ENCODE data around the gene VEGFC. TPM values are rescaled to one million over a fixed set of nuclear protein-coding genes. Genes with fewer than 3 reads are reported as not detected.

Gene VEGFC
- total and polyA plus RNA-seq, 2 donors (not counting 1 experiment from before 2014, with no cell fraction given): not detected

DNA sequence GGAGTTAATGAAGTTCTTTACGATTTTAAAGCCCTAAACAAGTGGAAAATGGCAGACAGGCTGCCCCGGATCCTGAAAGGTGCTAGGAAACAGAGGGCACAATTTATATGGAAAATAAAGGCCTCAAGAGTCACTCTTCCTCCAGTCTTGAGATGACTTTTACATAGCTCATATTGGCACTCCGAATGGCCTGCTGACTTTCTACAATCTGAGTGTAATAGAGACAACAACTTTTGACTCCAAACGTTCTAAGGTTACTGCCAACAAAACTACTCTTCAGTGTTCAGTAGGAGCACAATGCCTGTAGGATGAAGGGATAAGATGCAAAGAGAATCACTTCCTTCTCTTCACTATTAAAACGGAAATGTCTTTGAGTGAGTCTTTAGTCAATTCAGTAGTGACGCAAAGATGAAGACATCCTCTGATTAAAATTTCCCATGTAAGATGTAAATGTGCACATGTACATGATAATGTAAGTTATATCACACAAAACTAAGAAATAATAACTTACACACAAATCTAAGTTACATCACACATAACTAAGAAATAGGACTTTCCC is 40.5 kb downstream of the VEGFC start:
- POLR2A ChIA-PET: no interaction called here
- no peak for ATAC-seq (ENCODE audit: low read depth)

DNA sequence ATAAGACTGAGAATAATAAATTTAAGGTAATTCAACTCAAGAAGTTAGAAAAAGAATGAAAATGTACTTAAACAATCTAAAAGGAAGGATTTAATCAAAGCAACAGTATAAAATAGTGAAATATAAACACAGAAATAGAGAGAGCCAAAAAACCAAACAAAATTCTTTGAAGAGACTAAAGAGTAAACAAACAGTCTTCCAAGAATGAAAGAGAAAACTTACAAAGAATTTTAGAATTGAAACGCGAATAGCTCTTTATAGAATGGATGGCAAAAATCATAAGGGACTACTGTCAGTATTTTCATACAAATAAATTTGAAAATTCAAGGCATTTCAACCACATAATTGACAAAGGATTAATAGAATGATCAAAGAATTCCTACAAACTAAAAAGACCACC is 41.7 kb downstream of the VEGFC start:
- Histone ChIP-seq H3K4me2 (replicated peaks; ENCODE audit: low read depth, low read length, poor library complexity, severe bottlenecking) (no peak overlapping the region), H3K4me3 (ENCODE audit: control extremely low read depth in 1 of 5, extremely low read depth in 1 of 5, insufficient read depth in 1 of 5, low read depth in 2 of 5, low read length in 4 of 5) (no peak overlapping the region), H3K27me3 (replicated peaks in 1 of 4; ENCODE audit: control extremely low read depth in 1 of 4, control insufficient read depth in 3 of 4, insufficient read depth in 4 of 4, low read length in 3 of 4) (no peaks in the 10 kb centered on the region), H3K36me3 (replicated peaks in 1 of 2; ENCODE audit: control extremely low read depth in 1 of 2, control insufficient read depth in 1 of 2, extremely low read depth in 1 of 2, insufficient read depth in 2 of 2, low read length in 1 of 2) (no peaks in the 10 kb centered on the region), H3K4me1 (ENCODE audit: control insufficient read depth in 2 of 2, insufficient read depth in 2 of 2, low read length in 2 of 2) (no peaks in the 10 kb centered on the region), H3K79me2 (ENCODE audit: control insufficient read depth, insufficient read depth, low read length) (no peaks in the 10 kb centered on the region), H3K9me3 (ENCODE audit: control extremely low read depth in 1 of 3, control insufficient read depth in 2 of 3, insufficient read depth in 1 of 3, low read length in 2 of 3) (no peaks in the 10 kb centered on the region), H4K20me1 (ENCODE audit: control insufficient read depth, insufficient read depth, low read length, poor library complexity, severe bottlenecking) (no peaks in the 10 kb centered on the region), H3K27ac (ENCODE audit: low read length in 2 of 2) (no peak overlapping the region), H2AFZ (ENCODE audit: insufficient read depth, low read depth, low read length, poor library complexity, severe bottlenecking) (no peak overlapping the region), H3K9ac (ENCODE audit: low read length) (no peak overlapping the region)
- H3K4me3 Mint-ChIP-seq: no peak overlapping the region
- POLR2A ChIA-PET: no interaction called here
- DNase-seq (no peak), ATAC-seq (ENCODE audit: low read depth) (no peak)
- H3K27me3 Mint-ChIP-seq: no peaks in the 10 kb centered on the region
- CTCF ChIA-PET: no interaction called here
- intact Hi-C loops (cut with micrococcal nuclease): no loop called here
- no peaks in the 10 kb centered on the region for H3K9me3 Mint-ChIP-seq (ENCODE audit: insufficient read depth)
- TF ChIP-seq EZH2 (IDR thresholded peaks at IDR 0.05; ENCODE audit: borderline replicate concordance, insufficient read depth, low read depth, low read length, poor library complexity, severe bottlenecking): no peak
- TF ChIP-seq, protein P1, sequence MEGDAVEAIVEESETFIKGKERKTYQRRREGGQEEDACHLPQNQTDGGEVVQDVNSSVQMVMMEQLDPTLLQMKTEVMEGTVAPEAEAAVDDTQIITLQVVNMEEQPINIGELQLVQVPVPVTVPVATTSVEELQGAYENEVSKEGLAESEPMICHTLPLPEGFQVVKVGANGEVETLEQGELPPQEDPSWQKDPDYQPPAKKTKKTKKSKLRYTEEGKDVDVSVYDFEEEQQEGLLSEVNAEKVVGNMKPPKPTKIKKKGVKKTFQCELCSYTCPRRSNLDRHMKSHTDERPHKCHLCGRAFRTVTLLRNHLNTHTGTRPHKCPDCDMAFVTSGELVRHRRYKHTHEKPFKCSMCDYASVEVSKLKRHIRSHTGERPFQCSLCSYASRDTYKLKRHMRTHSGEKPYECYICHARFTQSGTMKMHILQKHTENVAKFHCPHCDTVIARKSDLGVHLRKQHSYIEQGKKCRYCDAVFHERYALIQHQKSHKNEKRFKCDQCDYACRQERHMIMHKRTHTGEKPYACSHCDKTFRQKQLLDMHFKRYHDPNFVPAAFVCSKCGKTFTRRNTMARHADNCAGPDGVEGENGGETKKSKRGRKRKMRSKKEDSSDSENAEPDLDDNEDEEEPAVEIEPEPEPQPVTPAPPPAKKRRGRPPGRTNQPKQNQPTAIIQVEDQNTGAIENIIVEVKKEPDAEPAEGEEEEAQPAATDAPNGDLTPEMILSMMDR (IDR thresholded peaks at IDR 0.05): no peak
- H3K4me1 Mint-ChIP-seq: no peaks in the 10 kb centered on the region
- no peak overlapping the region for H3K27ac Mint-ChIP-seq
- no CpG with 5 or more reads among the region's 2 CpGs for WGBS (ENCODE audit: insufficient coverage)

More for the DNA sequence above, 40.5 kb downstream of the VEGFC start:
- Histone ChIP-seq H2AFZ (ENCODE audit: insufficient read depth, low read depth, low read length, poor library complexity, severe bottlenecking) (no peak overlapping the region), H4K20me1 (ENCODE audit: control insufficient read depth, insufficient read depth, low read length, poor library complexity, severe bottlenecking) (no peaks in the 10 kb centered on the region), H3K4me2 (replicated peaks; ENCODE audit: low read depth, low read length, poor library complexity, severe bottlenecking) (no peak overlapping the region), H3K4me3 (ENCODE audit: control extremely low read depth in 1 of 5, extremely low read depth in 1 of 5, insufficient read depth in 1 of 5, low read depth in 2 of 5, low read length in 4 of 5) (no peak overlapping the region), H3K4me1 (ENCODE audit: control insufficient read depth in 2 of 2, insufficient read depth in 2 of 2, low read length in 2 of 2) (no peaks in the 10 kb centered on the region), H3K36me3 (replicated peaks in 1 of 2; ENCODE audit: control extremely low read depth in 1 of 2, control insufficient read depth in 1 of 2, extremely low read depth in 1 of 2, insufficient read depth in 2 of 2, low read length in 1 of 2) (no peaks in the 10 kb centered on the region), H3K27me3 (replicated peaks in 1 of 4; ENCODE audit: control extremely low read depth in 1 of 4, control insufficient read depth in 3 of 4, insufficient read depth in 4 of 4, low read length in 3 of 4) (no peaks in the 10 kb centered on the region), H3K27ac (ENCODE audit: low read length in 2 of 2) (no peak overlapping the region), H3K9me3 (ENCODE audit: control extremely low read depth in 1 of 3, control insufficient read depth in 2 of 3, insufficient read depth in 1 of 3, low read length in 2 of 3) (no peaks in the 10 kb centered on the region), H3K79me2 (ENCODE audit: control insufficient read depth, insufficient read depth, low read length) (no peaks in the 10 kb centered on the region), H3K9ac (ENCODE audit: low read length) (no peak overlapping the region)
- CTCF ChIA-PET: no interaction called here
- no peaks in the 10 kb centered on the region for H3K9me3 Mint-ChIP-seq (ENCODE audit: insufficient read depth)
- no peaks in the 10 kb centered on the region for H3K4me1 Mint-ChIP-seq
- no peak overlapping the region for H3K27ac Mint-ChIP-seq
- intact Hi-C loops (cut with micrococcal nuclease): no loop called here
- no peak overlapping the region for H3K4me3 Mint-ChIP-seq
- TF ChIP-seq, protein P1 (IDR thresholded peaks at IDR 0.05): no peak
- TF ChIP-seq EZH2 (IDR thresholded peaks at IDR 0.05; ENCODE audit: borderline replicate concordance, insufficient read depth, low read depth, low read length, poor library complexity, severe bottlenecking): no peak
- H3K27me3 Mint-ChIP-seq: no peaks in the 10 kb centered on the region
- no CpG with 5 or more reads among the region's 6 CpGs for WGBS (ENCODE audit: insufficient coverage)
- no peak for DNase-seq

Data from B cell (primary cell).